Prostate gland (tissue), 2 donors: Measurements from ENCODE around the gene PRX. TPM values are rescaled to one million over a fixed set of nuclear protein-coding genes. Genes with fewer than 3 reads are reported as not detected.

Experiments
- DNase-seq: peaks from one replicate; pipeline ENCODE4 v3.0.0-alpha.2; 2019; ENCODE audit warnings: low spot score
- H3K27ac ChIP-seq, 2 donors: fragments of 200-600 bp; sonication (generic); 2 replicates each; pipeline ENCODE4 v1.5.1; 2017 to 2019
- H3K27me3 ChIP-seq: fragments of 200-600 bp; sonication (generic); replicated peaks from 2 replicates; pipeline ENCODE4 v1.5.1; 2019; ENCODE audit not compliant: insufficient read depth
- H3K36me3 ChIP-seq, 2 donors: fragments of 200-600 bp; sonication (generic); 1 replicate in 1 of 2; 2 replicates in 1 of 2; pipeline versions ENCODE4 v1.5.1 to v1.8.1; 2017 to 2019
- H3K4me1 ChIP-seq: fragments of 200-600 bp; sonication (generic); replicated peaks from 2 replicates; pipeline ENCODE4 v1.5.1; 2019
- H3K4me3 ChIP-seq, 2 donors: fragments of 200-600 bp; sonication (generic); 2 replicates each; pipeline ENCODE4 v1.5.1; 2017 to 2019
- H3K9me3 ChIP-seq: fragments of 200-600 bp; sonication (generic); 2 replicates; pipeline ENCODE4 v1.5.1; 2017
- POLR2A ChIP-seq: fragments of 450-650 bp; IDR thresholded peaks from one replicate; pipeline ENCODE4 v1.6.1; 2016; ENCODE audit warnings: antibody characterized with exemption, mild to moderate bottlenecking
- POLR2AphosphoS5 ChIP-seq: sonication (generic); formaldehyde crosslinking; IDR thresholded peaks from one replicate; pipeline ENCODE4 v1.6.1; 2017; ENCODE audit warnings: antibody characterized with exemption
- WGBS: methylation state at CpG from one replicate; pipeline ENCODE4 v1.1.5; 2018; 5-methylcytosine and 5-hydroxymethylcytosine counted together
- intact Hi-C: fragments of 100-400 bp; cut with DNase I; formaldehyde crosslinking; loops from one replicate; pipeline ENCODE4 v1.14.2; 2022
- total RNA-seq, 2 donors: library from RNA; depleted of rRNA; stranded (reverse); fragments of >200 nt; gene quantifications; one replicate each; pipeline ENCODE4 v1.1.0, GENCODE V29; 2016
- TF ChIP-seq, protein P1 (sequence below), 4 experiments: fragments of 200-600 bp in 2 of 4; fragments of 450-650 bp in 2 of 4; sonication (generic) in 2 of 4; IDR thresholded peaks; 1 replicate in 3 of 4; 2 replicates in 1 of 4; pipeline ENCODE4 v1.5.1; 2016 to 2019; ENCODE audit warnings: antibody characterized with exemption in 4 of 4, mild to moderate bottlenecking in 2 of 4, moderate library complexity in 2 of 4

PRX gene, protein sequence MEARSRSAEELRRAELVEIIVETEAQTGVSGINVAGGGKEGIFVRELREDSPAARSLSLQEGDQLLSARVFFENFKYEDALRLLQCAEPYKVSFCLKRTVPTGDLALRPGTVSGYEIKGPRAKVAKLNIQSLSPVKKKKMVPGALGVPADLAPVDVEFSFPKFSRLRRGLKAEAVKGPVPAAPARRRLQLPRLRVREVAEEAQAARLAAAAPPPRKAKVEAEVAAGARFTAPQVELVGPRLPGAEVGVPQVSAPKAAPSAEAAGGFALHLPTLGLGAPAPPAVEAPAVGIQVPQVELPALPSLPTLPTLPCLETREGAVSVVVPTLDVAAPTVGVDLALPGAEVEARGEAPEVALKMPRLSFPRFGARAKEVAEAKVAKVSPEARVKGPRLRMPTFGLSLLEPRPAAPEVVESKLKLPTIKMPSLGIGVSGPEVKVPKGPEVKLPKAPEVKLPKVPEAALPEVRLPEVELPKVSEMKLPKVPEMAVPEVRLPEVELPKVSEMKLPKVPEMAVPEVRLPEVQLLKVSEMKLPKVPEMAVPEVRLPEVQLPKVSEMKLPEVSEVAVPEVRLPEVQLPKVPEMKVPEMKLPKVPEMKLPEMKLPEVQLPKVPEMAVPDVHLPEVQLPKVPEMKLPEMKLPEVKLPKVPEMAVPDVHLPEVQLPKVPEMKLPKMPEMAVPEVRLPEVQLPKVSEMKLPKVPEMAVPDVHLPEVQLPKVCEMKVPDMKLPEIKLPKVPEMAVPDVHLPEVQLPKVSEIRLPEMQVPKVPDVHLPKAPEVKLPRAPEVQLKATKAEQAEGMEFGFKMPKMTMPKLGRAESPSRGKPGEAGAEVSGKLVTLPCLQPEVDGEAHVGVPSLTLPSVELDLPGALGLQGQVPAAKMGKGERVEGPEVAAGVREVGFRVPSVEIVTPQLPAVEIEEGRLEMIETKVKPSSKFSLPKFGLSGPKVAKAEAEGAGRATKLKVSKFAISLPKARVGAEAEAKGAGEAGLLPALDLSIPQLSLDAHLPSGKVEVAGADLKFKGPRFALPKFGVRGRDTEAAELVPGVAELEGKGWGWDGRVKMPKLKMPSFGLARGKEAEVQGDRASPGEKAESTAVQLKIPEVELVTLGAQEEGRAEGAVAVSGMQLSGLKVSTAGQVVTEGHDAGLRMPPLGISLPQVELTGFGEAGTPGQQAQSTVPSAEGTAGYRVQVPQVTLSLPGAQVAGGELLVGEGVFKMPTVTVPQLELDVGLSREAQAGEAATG (N-terminal part only)
- total RNA-seq: 10 to 100 TPM in 1 of 2 donors, 1 to 10 TPM in 1; 4.1 to 10.7 TPM

DNA sequence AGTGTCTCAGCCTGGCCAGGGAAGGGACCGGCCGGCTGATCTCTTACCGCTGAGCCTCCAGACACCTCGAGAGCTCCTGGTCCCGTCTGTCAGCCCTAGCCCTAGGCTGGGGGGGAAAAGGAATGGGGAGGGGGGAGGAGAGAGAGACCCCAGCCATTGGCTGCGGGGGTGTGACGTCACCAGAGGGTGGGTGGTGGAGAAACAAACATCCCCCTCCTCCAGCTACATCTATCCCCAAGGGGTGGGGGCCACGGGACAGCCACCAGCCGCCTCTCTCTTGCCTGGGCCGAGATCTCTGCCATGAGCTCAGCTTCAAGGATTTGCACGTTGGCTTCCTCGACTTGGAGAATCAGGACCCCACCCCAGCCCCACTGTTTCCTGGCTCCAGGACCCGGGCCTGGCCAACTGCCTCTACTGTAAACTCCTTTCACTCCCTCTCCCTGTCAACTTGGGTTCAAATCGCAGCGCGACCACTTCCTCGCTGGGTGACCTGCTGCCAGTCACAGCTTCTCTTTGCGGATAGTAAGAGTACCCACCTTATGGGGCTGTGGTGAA, at the start of gene PRX:
TSS of gene PRX (minus strand) at position 88 of the 555 bp plus-strand sequence. CDS start 5,446 bp downstream, outside the sequence.
- H3K9me3 ChIP-seq: no peaks in the 10 kb centered on the region
- no peaks in the 10 kb centered on the region for H3K27me3 ChIP-seq
- H3K36me3 ChIP-seq: no peaks in the 10 kb centered on the region
- no peak for DNase-seq
- peak within 1 kb of the TSS in 1 of 2 donors; percentile 45 for H3K27ac ChIP-seq
- TF ChIP-seq, protein P1, sequence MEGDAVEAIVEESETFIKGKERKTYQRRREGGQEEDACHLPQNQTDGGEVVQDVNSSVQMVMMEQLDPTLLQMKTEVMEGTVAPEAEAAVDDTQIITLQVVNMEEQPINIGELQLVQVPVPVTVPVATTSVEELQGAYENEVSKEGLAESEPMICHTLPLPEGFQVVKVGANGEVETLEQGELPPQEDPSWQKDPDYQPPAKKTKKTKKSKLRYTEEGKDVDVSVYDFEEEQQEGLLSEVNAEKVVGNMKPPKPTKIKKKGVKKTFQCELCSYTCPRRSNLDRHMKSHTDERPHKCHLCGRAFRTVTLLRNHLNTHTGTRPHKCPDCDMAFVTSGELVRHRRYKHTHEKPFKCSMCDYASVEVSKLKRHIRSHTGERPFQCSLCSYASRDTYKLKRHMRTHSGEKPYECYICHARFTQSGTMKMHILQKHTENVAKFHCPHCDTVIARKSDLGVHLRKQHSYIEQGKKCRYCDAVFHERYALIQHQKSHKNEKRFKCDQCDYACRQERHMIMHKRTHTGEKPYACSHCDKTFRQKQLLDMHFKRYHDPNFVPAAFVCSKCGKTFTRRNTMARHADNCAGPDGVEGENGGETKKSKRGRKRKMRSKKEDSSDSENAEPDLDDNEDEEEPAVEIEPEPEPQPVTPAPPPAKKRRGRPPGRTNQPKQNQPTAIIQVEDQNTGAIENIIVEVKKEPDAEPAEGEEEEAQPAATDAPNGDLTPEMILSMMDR (IDR thresholded peaks at IDR 0.05): no peak
- TF ChIP-seq POLR2AphosphoS5 (no peak), POLR2A (no peak)
- intact Hi-C loops: no loop called here
- H3K4me3 ChIP-seq: no peak within 1 kb of the TSS
- 36% methylated on average over 18 of the region's 18 CpGs for WGBS
- no peaks in the 10 kb centered on the region for H3K4me1 ChIP-seq

DNA sequence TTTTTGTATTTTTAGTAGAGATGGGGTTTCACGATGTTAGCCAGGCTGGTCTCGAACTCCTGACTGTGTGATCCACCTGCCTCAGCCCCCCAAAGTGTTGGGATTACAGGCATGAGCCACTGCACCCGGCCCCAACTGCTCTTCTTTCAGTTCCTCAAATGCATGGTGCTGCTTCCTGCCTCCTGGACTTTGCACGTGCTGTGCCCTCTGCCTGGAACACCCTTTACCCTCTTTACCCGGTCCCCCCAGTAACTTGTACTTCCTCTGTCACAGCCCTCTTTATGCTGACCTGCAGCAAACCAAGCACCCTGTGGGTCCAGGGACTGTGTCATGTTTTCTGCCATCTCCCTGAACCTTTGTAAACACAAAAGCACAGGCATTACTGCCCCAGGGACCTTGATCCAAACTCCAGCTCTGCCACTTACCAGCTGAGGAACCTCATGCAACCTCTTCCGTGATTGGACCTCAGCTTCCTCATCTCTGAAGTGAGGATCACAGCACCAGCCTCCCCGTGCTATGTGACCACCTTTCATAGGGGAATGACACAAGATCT, 48.6 kb upstream of the PRX start:
- H3K27ac ChIP-seq: peak overlapping the region; percentile 18 to 19
- intact Hi-C loops: loop anchor here (10.0 kb wide), 3 partner anchors 63 to 173 kb away; partner anchors contain the start of gene LTBP4

DNA sequence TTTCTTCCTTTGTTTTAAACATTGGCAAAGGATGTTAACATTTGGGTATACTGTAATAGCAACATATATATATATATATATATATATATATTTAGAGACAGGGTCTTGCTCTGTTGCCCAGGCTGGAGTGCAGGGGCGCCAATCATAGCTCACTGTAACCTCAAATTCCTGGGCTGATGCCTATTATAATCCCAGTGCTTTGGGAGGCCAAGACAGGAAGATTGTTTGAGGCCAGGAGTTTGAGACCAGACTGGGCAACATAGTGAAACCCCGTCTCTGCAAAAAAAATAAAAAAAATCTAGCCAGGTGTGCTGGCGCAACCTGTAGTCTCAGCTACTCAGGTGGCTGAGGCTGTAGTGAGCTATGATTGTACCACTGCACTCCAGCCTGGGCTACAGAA, 47.0 kb upstream of the PRX start:
- no peak for DNase-seq
- H3K9me3 ChIP-seq: no peaks in the 10 kb centered on the region
- H3K27me3 ChIP-seq: no peaks in the 10 kb centered on the region
- no peaks in the 10 kb centered on the region for H3K36me3 ChIP-seq
- H3K4me1 ChIP-seq: peaks cover 5% of the 10 kb centered on the region
- 92% methylated on average over 3 of the region's 3 CpGs for WGBS
- H3K4me3 ChIP-seq: no peak overlapping the region
- intact Hi-C loops: loop anchor here (10.0 kb wide), 3 partner anchors 65 to 175 kb away; partner anchors contain the start of gene LTBP4
- no peak overlapping the region for H3K27ac ChIP-seq
- TF ChIP-seq, protein P1 (IDR thresholded peaks at IDR 0.05): no peak
- TF ChIP-seq POLR2A: no peak
- TF ChIP-seq POLR2AphosphoS5: no peak

More for the DNA sequence above, 48.6 kb upstream of the PRX start:
- peak; percentile 54 for DNase-seq
- H3K9me3 ChIP-seq: no peaks in the 10 kb centered on the region
- no peak overlapping the region for H3K4me3 ChIP-seq
- TF ChIP-seq POLR2A (no peak), POLR2AphosphoS5 (peak; percentile 79)
- TF ChIP-seq, protein P1 (IDR thresholded peaks at IDR 0.05): no peak
- H3K27me3 ChIP-seq: no peaks in the 10 kb centered on the region
- WGBS: 71% methylated on average over 7 of the region's 7 CpGs
- peaks cover 11% of the 10 kb centered on the region for H3K4me1 ChIP-seq
- no peaks in the 10 kb centered on the region for H3K36me3 ChIP-seq

DNA sequence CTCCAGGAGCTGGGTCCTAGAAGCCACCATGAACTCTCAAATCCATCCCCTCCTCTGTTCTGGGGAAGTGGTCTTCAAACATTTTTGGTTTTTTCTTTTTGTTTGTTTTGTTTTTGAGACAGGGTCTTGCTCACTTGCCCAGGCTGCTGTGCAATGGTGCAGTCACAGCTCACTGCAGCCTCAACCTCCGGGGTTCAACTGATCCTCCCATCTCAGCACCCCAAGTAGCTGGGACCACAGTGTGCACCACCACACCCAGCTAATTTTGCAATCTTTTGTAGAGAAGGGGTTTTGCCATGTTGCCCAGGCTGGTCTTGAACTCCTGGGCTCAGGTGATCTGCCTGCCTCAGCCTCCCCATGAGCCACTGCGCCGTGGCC, 45.4 kb upstream of the PRX start:
- intact Hi-C loops: no loop called here
- TF ChIP-seq, protein P1 (IDR thresholded peaks at IDR 0.05): no peak
- TF ChIP-seq POLR2AphosphoS5 (no peak), POLR2A (no peak)
- no peak overlapping the region for H3K4me3 ChIP-seq
- no peak overlapping the region for H3K27ac ChIP-seq
- no peaks in the 10 kb centered on the region for H3K27me3 ChIP-seq
- peaks cover 5% of the 10 kb centered on the region for H3K4me1 ChIP-seq
- no peaks in the 10 kb centered on the region for H3K9me3 ChIP-seq
- DNase-seq: no peak
- no peaks in the 10 kb centered on the region for H3K36me3 ChIP-seq
- 91% methylated on average over 3 of the region's 3 CpGs for WGBS
